AG04449 (cell line): ENCODE results near the gene PLA2G2E.

Experiments used
- CTCF ChIA-PET: fragments of 350-600 bp; formaldehyde crosslinking; extraction: SDS; loops from one replicate; lab custom pipeline; 2021; ENCODE audit warnings: antibody characterized with exemption; lab: Yijun Ruan, JAX
- POLR2A ChIA-PET: fragments of 400-600, 350-600 bp; formaldehyde crosslinking; extraction: SDS; loops from one replicate; lab custom pipeline; 2020; ENCODE audit warnings: antibody characterized with exemption, inconsistent platforms; lab: Yijun Ruan, JAX
- DNase-seq: peaks from one replicate; pipeline ENCODE4 v3.0.0-alpha.2; 2010; ENCODE audit warnings: low read depth, low spot score
- H3K4me3 ChIP-seq: 2 replicates; pipeline ENCODE4 v1.5.1; 2011; ENCODE audit warnings: low read depth, mild to moderate bottlenecking, control low read depth, low read length
- TF ChIP-seq, protein P1 (sequence below): IDR thresholded peaks from one replicate; pipeline ENCODE4 v1.5.1; 2011; ENCODE audit warnings: mild to moderate bottlenecking, moderate library complexity, low read length, control low read depth, inconsistent platforms; ENCODE audit not compliant: insufficient read depth; ENCODE audit errors: missing control alignments

The PLA2G2E gene

DNA sequence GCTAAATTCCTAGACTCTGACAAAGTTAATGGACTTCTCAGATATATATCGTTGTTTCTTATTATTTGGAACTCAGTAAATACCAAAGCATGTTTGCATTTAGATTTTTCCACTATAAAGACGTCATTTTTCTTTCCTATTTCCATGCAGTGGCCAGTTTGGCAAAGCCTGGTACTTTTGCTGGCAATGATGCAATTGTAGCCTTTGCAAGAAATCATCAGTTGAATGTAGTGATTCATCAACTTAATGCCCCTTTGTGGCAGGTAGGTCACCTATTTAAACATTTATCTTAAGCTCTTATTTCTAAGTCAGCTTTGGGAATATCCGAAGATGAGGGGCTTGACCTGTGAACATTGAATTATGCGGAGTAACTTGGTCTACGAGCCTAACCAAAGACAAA is 29.2 kb downstream of the PLA2G2E start:
- H3K4me3 ChIP-seq: no peak overlapping the region
- ChIA-PET CTCF (interaction anchor here (1.1 to 5.9 kb wide), 4 partner anchors 9 to 178 kb away, joined by 3 to 45 read pairs (median 4); partner anchors contain the start of gene OTUD3), POLR2A (no interaction called here)
- TF ChIP-seq, protein P1, sequence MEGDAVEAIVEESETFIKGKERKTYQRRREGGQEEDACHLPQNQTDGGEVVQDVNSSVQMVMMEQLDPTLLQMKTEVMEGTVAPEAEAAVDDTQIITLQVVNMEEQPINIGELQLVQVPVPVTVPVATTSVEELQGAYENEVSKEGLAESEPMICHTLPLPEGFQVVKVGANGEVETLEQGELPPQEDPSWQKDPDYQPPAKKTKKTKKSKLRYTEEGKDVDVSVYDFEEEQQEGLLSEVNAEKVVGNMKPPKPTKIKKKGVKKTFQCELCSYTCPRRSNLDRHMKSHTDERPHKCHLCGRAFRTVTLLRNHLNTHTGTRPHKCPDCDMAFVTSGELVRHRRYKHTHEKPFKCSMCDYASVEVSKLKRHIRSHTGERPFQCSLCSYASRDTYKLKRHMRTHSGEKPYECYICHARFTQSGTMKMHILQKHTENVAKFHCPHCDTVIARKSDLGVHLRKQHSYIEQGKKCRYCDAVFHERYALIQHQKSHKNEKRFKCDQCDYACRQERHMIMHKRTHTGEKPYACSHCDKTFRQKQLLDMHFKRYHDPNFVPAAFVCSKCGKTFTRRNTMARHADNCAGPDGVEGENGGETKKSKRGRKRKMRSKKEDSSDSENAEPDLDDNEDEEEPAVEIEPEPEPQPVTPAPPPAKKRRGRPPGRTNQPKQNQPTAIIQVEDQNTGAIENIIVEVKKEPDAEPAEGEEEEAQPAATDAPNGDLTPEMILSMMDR: no peak
- no peak for DNase-seq

- CTCF ChIA-PET: interaction anchor here (1.6 to 5.9 kb wide), 3 partner anchors 12 to 178 kb away, joined by 3 to 45 read pairs (median 6); partner anchors contain the start of gene OTUD3
- no peak overlapping the region for H3K4me3 ChIP-seq
- POLR2A ChIA-PET: no interaction called here
- TF ChIP-seq, protein P1: no peak
- no peak for DNase-seq
These were observed 29.7 kb downstream of the PLA2G2E start for GRCh38 chr1:19893687-19894086.

- no peak for DNase-seq
- TF ChIP-seq, protein P1: no peak
- CTCF ChIA-PET: interaction anchor here (2.5 to 5.9 kb wide), 2 partner anchors 11 to 14 kb away, joined by 6 to 45 read pairs; partner anchors contain the start of gene OTUD3
- H3K4me3 ChIP-seq: no peak overlapping the region
- POLR2A ChIA-PET: no interaction called here
These were observed 30.7 kb downstream of the PLA2G2E start for GRCh38 chr1:19892628-19893168.

DNA sequence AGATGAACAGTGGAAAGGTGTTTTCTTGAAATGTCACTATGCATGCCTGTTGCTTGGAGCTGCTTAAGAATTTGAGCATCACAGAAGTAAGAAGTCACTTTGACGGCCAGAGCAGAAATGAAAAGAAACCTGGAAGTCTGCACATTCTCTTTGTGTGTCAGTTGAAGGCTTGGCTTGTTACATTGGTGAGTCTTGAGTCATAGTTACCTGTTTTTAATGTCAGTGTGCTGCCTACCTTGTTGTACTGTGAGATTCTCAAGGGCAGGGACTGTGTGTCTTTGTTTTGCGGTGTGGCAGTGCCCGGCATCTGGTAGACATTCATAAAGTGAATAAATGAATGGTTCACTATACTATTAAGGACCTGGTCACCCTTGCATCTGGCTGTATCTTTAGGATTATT is 31.3 kb downstream of the PLA2G2E start:
- TF ChIP-seq, protein P1: no peak
- CTCF ChIA-PET: interaction anchor here (2.5 to 5.9 kb wide), 2 partner anchors 10 to 14 kb away, joined by 6 to 45 read pairs; partner anchors contain the start of gene OTUD3
- DNase-seq: no peak
- no peak overlapping the region for H3K4me3 ChIP-seq
- POLR2A ChIA-PET: no interaction called here

- TF ChIP-seq, protein P1: no peak
- CTCF ChIA-PET: interaction anchor here (0.9 to 1.6 kb wide), 4 partner anchors 9 to 174 kb away, joined by 4 to 5 read pairs (median 4); no protein-coding TSS in a partner anchor
- DNase-seq: no peak
- H3K4me3 ChIP-seq: no peak overlapping the region
- POLR2A ChIA-PET: no interaction called here
These were observed 33.8 kb downstream of the PLA2G2E start for GRCh38 chr1:19889656-19890055.

- no peak overlapping the region for H3K4me3 ChIP-seq
- TF ChIP-seq, protein P1: no peak
- ChIA-PET POLR2A (no interaction called here), CTCF (interaction anchor here (2.4 kb wide), 1 partner anchor 228 kb away, joined by 6 read pairs; no protein-coding TSS in a partner anchor)
- DNase-seq: no peak
These were observed 35.3 kb downstream of the PLA2G2E start for GRCh38 chr1:19888112-19888511.
